CD4-positive, alpha-beta T cell treated with Interleukin-1 beta for 1 hour (primary cell): ENCODE measurements around the gene FBLIM1.
A peak's percentile ranks its signal among the peaks of the same experiment; 100 is the strongest.

ENCODE experiments used
- DNase-seq, 2 donors: peaks; one replicate each; pipeline ENCODE4 v3.0.0-alpha.2; 2020 to 2022

FBLIM1 gene

GRCh38 chr1:15731735-15732685 is 26.6 kb upstream of the FBLIM1 start:
- DNase-seq: no peak

- no peak for DNase-seq
These were observed 25.9 kb upstream of the FBLIM1 start for GRCh38 chr1:15732686-15733081.

- no peak for DNase-seq
These were observed 25.3 kb upstream of the FBLIM1 start for GRCh38 chr1:15733218-15733725.

- DNase-seq: no peak
These were observed 24.8 kb upstream of the FBLIM1 start for GRCh38 chr1:15733726-15734226.

GRCh38 chr1:15734296-15734695 is 24.3 kb upstream of the FBLIM1 start:
- DNase-seq: no peak

- no peak for DNase-seq
These were observed 23.7 kb upstream of the FBLIM1 start for GRCh38 chr1:15734901-15735300.

GRCh38 chr1:15735304-15736037 is 23.1 kb upstream of the FBLIM1 start:
- no peak for DNase-seq

GRCh38 chr1:15736038-15736891 is 22.3 kb upstream of the FBLIM1 start, which contains the start of gene SLC25A34:
Gene SLC25A34 (plus strand): TSS chr1:15736258. CDS start chr1:15736486, 228 bp downstream.
- DNase-seq: no peak

- DNase-seq: no peak
These were observed 21.7 kb upstream of the FBLIM1 start for GRCh38 chr1:15736892-15737261.

- no peak for DNase-seq
These were observed 21.0 kb upstream of the FBLIM1 start for GRCh38 chr1:15737324-15738319.

GRCh38 chr1:15738416-15739113 is 20.0 kb upstream of the FBLIM1 start:
- no peak for DNase-seq

GRCh38 chr1:15739259-15739658 is 19.3 kb upstream of the FBLIM1 start:
- DNase-seq: no peak

- DNase-seq: no peak
These were observed 18.9 kb upstream of the FBLIM1 start for GRCh38 chr1:15739745-15740144.

- DNase-seq: peak; percentile 63 to 70
These were observed 17.4 kb upstream of the FBLIM1 start for GRCh38 chr1:15740924-15741850.

- no peak for DNase-seq
These were observed 16.2 kb upstream of the FBLIM1 start, which contains the start of gene TMEM82 for GRCh38 chr1:15742339-15742801. Gene TMEM82 (plus strand): TSS chr1:15742499. CDS start chr1:15742560, 61 bp downstream.

- DNase-seq: no peak
These were observed 14.4 kb upstream of the FBLIM1 start for GRCh38 chr1:15744122-15744679.

GRCh38 chr1:15747378-15747777 is 11.2 kb upstream of the FBLIM1 start:
- DNase-seq: no peak

- no peak for DNase-seq
These were observed 10.3 kb upstream of the FBLIM1 start for GRCh38 chr1:15748264-15748663.
